ENCODE data around the gene PTPRZ1. TPM values are rescaled to one million over a fixed set of nuclear protein-coding genes. Genes with fewer than 3 reads are reported as not detected.

The PTPRZ1 gene
- 0.19 TPM for total RNA-seq (2013)
- polyA plus RNA-seq (not detected), polyA minus RNA-seq (not detected in 2 replicates), total RNA-seq (0 to 2.6 (median 0.20) reads per million in 11 experiments)

DNA sequence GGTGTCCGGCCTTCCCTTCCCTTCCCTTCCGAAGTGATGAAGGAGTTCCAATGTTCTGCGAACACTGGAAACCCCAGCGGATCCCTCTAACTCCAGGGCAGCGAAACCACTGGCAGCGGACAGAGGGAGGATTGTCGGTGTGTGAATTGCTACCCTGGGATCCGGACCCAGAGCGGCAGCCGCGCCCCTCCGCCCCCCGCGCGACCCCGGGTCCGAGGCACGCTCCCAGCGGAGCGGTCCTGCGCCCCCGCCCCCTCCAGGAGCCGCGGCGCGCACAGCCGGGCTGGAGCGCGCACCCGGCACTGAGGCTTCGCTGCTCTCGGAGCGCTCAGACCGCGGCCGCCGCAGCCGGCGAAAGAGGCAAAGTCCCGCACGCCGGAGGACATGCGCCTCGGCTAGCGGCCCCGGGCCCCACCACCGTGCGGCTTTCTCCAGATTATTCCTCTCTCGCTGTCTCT lies at the start of gene PTPRZ1:
TSS of gene PTPRZ1 (plus strand) at position 331 of the 458 bp plus-strand sequence. CDS start 339 bp downstream, outside the sequence.
- peak within 1 kb of the TSS in 1 of 2 donors; percentile 87 for H3K4me3 Mint-ChIP-seq
- H3K27ac ChIP-seq (ENCODE audit: low read depth in 1 of 2, low read length in 2 of 2), result no peak within 1 kb of the TSS
- no peak within 1 kb of the TSS for H3K4me3 ChIP-seq (replicated peaks in 1 of 3; ENCODE audit: low read depth in 2 of 3, low read length in 3 of 3)
- intact Hi-C loops (cut with micrococcal nuclease), result no loop called here
- H3K36me3 Mint-ChIP-seq, result peaks cover 0 to 4% of the 10 kb centered on the region in 2 donors
- peaks cover 37 to 48% of the 10 kb centered on the region in 2 donors for H3K27me3 ChIP-seq (ENCODE audit: control insufficient read depth in 2 of 2, insufficient read depth in 2 of 2, low read length in 2 of 2)
- no peaks in the 10 kb centered on the region for H3K36me3 ChIP-seq (replicated peaks in 1 of 2; ENCODE audit: control insufficient read depth in 1 of 2, insufficient read depth in 2 of 2, low read length in 2 of 2)
- DNase-seq, result no peak
- H3K79me2 ChIP-seq (ENCODE audit: insufficient read depth, low read length), result no peaks in the 10 kb centered on the region
- peaks cover 0 to 9% (median 5%) of the 10 kb centered on the region in 7 donors for H3K9me3 Mint-ChIP-seq
- H3K4me1 Mint-ChIP-seq, result peaks cover 4% of the 10 kb centered on the region
- WGBS (ENCODE audit: insufficient coverage), result 2% methylated on average over 45 of the region's 49 CpGs
- no peak within 1 kb of the TSS for H2AFZ ChIP-seq (ENCODE audit: insufficient read depth, low read depth, low read length, poor library complexity, severe bottlenecking)
- no peaks in the 10 kb centered on the region for H4K20me1 ChIP-seq (ENCODE audit: insufficient read depth, low read length)
- H3K9ac ChIP-seq (ENCODE audit: insufficient read depth, low read length, poor library complexity, severe bottlenecking), result no peak within 1 kb of the TSS
- peaks cover 33 to 44% (median 33%) of the 10 kb centered on the region in 3 donors for H3K27me3 Mint-ChIP-seq (ENCODE audit: low read depth in 3 of 3)
- H3K27ac Mint-ChIP-seq, result no peak within 1 kb of the TSS
- H3K9me3 ChIP-seq (replicated peaks in 1 of 2; ENCODE audit: control insufficient read depth in 1 of 2, insufficient read depth in 1 of 2, low read length in 2 of 2), result peaks cover 0 to 16% of the 10 kb centered on the region in 2 donors
- no peaks in the 10 kb centered on the region for H3K4me1 ChIP-seq (ENCODE audit: control insufficient read depth in 1 of 2, insufficient read depth in 2 of 2, low read length in 2 of 2)
- H3K4me2 ChIP-seq (replicated peaks; ENCODE audit: extremely low read depth, low read length, poor library complexity, severe bottlenecking), result no peak within 1 kb of the TSS
- TF ChIP-seq, protein P1, sequence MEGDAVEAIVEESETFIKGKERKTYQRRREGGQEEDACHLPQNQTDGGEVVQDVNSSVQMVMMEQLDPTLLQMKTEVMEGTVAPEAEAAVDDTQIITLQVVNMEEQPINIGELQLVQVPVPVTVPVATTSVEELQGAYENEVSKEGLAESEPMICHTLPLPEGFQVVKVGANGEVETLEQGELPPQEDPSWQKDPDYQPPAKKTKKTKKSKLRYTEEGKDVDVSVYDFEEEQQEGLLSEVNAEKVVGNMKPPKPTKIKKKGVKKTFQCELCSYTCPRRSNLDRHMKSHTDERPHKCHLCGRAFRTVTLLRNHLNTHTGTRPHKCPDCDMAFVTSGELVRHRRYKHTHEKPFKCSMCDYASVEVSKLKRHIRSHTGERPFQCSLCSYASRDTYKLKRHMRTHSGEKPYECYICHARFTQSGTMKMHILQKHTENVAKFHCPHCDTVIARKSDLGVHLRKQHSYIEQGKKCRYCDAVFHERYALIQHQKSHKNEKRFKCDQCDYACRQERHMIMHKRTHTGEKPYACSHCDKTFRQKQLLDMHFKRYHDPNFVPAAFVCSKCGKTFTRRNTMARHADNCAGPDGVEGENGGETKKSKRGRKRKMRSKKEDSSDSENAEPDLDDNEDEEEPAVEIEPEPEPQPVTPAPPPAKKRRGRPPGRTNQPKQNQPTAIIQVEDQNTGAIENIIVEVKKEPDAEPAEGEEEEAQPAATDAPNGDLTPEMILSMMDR (IDR thresholded peaks at IDR 0.05), result no peak

DNA sequence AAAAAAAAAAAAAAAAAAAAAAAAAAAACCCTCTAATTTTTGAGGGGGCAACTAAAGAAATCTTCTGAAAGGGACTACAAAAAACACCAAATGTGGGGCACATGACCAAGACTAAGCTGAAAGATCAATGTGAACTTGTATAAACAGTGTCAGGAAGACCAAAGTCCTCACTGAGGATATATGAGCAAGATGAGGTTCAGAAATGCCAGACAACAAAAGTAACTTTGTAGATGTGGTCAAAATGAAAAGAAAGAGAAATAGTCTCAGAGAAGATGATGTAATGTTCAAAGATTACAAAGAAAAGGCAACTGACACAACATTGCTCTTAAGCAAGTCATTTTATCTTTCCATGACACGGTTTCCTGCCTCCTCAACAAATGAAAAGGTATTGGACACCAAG lies 48.7 kb upstream of the PTPRZ1 start:
- no peaks in the 10 kb centered on the region for H3K4me1 Mint-ChIP-seq
- H3K9me3 ChIP-seq (replicated peaks in 1 of 2; ENCODE audit: control insufficient read depth in 1 of 2, insufficient read depth in 1 of 2, low read length in 2 of 2), result no peaks in the 10 kb centered on the region

More for the DNA sequence above, 48.7 kb upstream of the PTPRZ1 start:
- H3K27me3 ChIP-seq (ENCODE audit: control insufficient read depth in 2 of 2, insufficient read depth in 2 of 2, low read length in 2 of 2), result no peaks in the 10 kb centered on the region
- peaks cover 0 to 3% (median 0%) of the 10 kb centered on the region in 7 donors for H3K9me3 Mint-ChIP-seq
- H3K9ac ChIP-seq (ENCODE audit: insufficient read depth, low read length, poor library complexity, severe bottlenecking), result no peak overlapping the region
- H3K4me3 Mint-ChIP-seq, result no peak overlapping the region
- H3K4me1 ChIP-seq (ENCODE audit: control insufficient read depth in 1 of 2, insufficient read depth in 2 of 2, low read length in 2 of 2), result no peaks in the 10 kb centered on the region
- no peaks in the 10 kb centered on the region for H3K36me3 Mint-ChIP-seq
- H3K4me2 ChIP-seq (replicated peaks; ENCODE audit: extremely low read depth, low read length, poor library complexity, severe bottlenecking), result no peak overlapping the region
- H2AFZ ChIP-seq (ENCODE audit: insufficient read depth, low read depth, low read length, poor library complexity, severe bottlenecking), result no peak overlapping the region
- H4K20me1 ChIP-seq (ENCODE audit: insufficient read depth, low read length), result no peaks in the 10 kb centered on the region
- TF ChIP-seq, protein P1 (IDR thresholded peaks at IDR 0.05), result no peak
- WGBS (ENCODE audit: insufficient coverage), result no CpG with 5 or more reads among the region's 1 CpG
- intact Hi-C loops (cut with micrococcal nuclease), result no loop called here
- no peak overlapping the region for H3K27ac ChIP-seq (ENCODE audit: low read depth in 1 of 2, low read length in 2 of 2)
- no peaks in the 10 kb centered on the region for H3K36me3 ChIP-seq (replicated peaks in 1 of 2; ENCODE audit: control insufficient read depth in 1 of 2, insufficient read depth in 2 of 2, low read length in 2 of 2)
- H3K27me3 Mint-ChIP-seq (ENCODE audit: low read depth in 3 of 3), result peaks cover 0 to 3% (median 1%) of the 10 kb centered on the region in 3 donors
- no peak for DNase-seq
- H3K79me2 ChIP-seq (ENCODE audit: insufficient read depth, low read length), result no peaks in the 10 kb centered on the region
- H3K4me3 ChIP-seq (replicated peaks in 1 of 3; ENCODE audit: low read depth in 2 of 3, low read length in 3 of 3), result no peak overlapping the region
- no peak overlapping the region for H3K27ac Mint-ChIP-seq

Data from CD14-positive monocyte (primary cell).